HEK293 (cell line): ENCODE measurements around the gene SLC8A1.

Experiments used
- CTCF ChIP-seq: fragments of 450-650 bp; formaldehyde crosslinking; IDR thresholded peaks from 2 replicates; pipeline ENCODE4 v1.5.1; 2016; ENCODE audit warnings: missing biosample characterization, missing genetic modification characterization
- MEIS1 ChIP-seq: sonication (generic); formaldehyde crosslinking; IDR thresholded peaks from 2 replicates; pipeline ENCODE4 v1.8.1; 2022; ENCODE audit warnings: missing genetic modification reagents, mild to moderate bottlenecking, borderline replicate concordance
- ZNF140 ChIP-seq: fragments of 450-650 bp; formaldehyde crosslinking; IDR thresholded peaks from 2 replicates; pipeline ENCODE4 v1.5.1; 2016; ENCODE audit warnings: missing biosample characterization, missing genetic modification characterization
- ZNF433 ChIP-seq: fragments of 450-650 bp; formaldehyde crosslinking; IDR thresholded peaks from 2 replicates; pipeline ENCODE4 v1.5.1; 2016; ENCODE audit warnings: missing biosample characterization, missing genetic modification characterization, low read depth
- ZNF510 ChIP-seq: fragments of 450-650 bp; formaldehyde crosslinking; IDR thresholded peaks from 2 replicates; pipeline ENCODE4 v1.5.1; 2018; ENCODE audit warnings: mild to moderate bottlenecking, missing genetic modification characterization, missing biosample characterization; ENCODE audit not compliant: insufficient replicate concordance
- ZNF548 ChIP-seq: fragments of 450-650 bp; formaldehyde crosslinking; IDR thresholded peaks from 2 replicates; pipeline ENCODE4 v1.5.1; 2016; ENCODE audit warnings: missing biosample characterization, missing genetic modification characterization
- ZNF561 ChIP-seq: fragments of 450-650 bp; IDR thresholded peaks from 2 replicates; pipeline ENCODE4 v1.5.1; 2018; ENCODE audit warnings: missing biosample characterization, missing genetic modification characterization, borderline replicate concordance
- ZNF585B ChIP-seq: fragments of 450-650 bp; formaldehyde crosslinking; IDR thresholded peaks from 2 replicates; pipeline ENCODE4 v1.5.1; 2016; ENCODE audit warnings: missing biosample characterization, missing genetic modification characterization
- ZNF747 ChIP-seq: fragments of 450-650 bp; formaldehyde crosslinking; IDR thresholded peaks from 2 replicates; pipeline ENCODE4 v1.5.1; 2016; ENCODE audit warnings: missing biosample characterization, missing genetic modification characterization
- TF ChIP-seq, protein P1 (sequence below): fragments of 450-650 bp; formaldehyde crosslinking; IDR thresholded peaks from 2 replicates; pipeline ENCODE4 v1.5.1; 2017; ENCODE audit warnings: missing biosample characterization, missing genetic modification characterization

DNA sequence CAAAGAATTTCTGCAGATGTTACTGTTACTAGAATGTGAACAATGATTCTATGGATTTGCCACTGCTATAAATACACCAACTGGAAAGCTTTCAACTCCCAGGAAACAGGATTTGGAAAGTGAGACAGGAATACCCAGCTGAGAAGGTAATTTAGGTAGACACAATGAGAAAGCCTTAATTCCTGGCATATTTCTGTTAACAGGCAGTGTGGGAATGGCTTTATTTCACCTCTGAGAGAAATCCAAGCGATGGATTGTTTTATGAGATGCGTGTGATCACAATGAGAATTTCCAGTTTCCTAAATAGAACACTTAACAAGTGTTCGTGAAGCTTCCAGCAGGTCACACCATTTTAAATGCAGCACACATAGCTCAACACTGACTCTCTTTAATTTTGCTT is 133.0 kb downstream of the SLC8A1 start:
- TF ChIP-seq CTCF (tag by site-specific recombination) (no peak), ZNF561 (tag by site-specific recombination) (no peak), ZNF140 (no peak), ZNF747 (tag by site-specific recombination) (no peak), ZNF548 (no peak), ZNF433 (no peak), ZNF585B (tag by site-specific recombination) (no peak), ZNF510 (tag by site-specific recombination) (no peak), MEIS1 (CRISPR knock-in tag) (no peak)
- TF ChIP-seq, protein P1, sequence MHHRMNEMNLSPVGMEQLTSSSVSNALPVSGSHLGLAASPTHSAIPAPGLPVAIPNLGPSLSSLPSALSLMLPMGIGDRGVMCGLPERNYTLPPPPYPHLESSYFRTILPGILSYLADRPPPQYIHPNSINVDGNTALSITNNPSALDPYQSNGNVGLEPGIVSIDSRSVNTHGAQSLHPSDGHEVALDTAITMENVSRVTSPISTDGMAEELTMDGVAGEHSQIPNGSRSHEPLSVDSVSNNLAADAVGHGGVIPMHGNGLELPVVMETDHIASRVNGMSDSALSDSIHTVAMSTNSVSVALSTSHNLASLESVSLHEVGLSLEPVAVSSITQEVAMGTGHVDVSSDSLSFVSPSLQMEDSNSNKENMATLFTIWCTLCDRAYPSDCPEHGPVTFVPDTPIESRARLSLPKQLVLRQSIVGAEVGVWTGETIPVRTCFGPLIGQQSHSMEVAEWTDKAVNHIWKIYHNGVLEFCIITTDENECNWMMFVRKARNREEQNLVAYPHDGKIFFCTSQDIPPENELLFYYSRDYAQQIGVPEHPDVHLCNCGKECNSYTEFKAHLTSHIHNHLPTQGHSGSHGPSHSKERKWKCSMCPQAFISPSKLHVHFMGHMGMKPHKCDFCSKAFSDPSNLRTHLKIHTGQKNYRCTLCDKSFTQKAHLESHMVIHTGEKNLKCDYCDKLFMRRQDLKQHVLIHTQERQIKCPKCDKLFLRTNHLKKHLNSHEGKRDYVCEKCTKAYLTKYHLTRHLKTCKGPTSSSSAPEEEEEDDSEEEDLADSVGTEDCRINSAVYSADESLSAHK (tag by site-specific recombination), result no peak
